C4-2B (cell line): Measurements from ENCODE around the gene PALLD.

Experiments used
- H3K27ac ChIP-seq: fragments of 450-650 bp; 2 replicates; pipeline ENCODE4 v1.5.1; 2017
- ZFX ChIP-seq: fragments of 450-650 bp; IDR thresholded peaks from 2 replicates; pipeline ENCODE4 v1.6.1; 2017
- TF ChIP-seq, protein P1 (sequence below): fragments of 450-650 bp; conservative IDR thresholded peaks from 2 replicates; pipeline ENCODE4 v1.5.1; 2017; ENCODE audit warnings: mild to moderate bottlenecking

PALLD gene

DNA sequence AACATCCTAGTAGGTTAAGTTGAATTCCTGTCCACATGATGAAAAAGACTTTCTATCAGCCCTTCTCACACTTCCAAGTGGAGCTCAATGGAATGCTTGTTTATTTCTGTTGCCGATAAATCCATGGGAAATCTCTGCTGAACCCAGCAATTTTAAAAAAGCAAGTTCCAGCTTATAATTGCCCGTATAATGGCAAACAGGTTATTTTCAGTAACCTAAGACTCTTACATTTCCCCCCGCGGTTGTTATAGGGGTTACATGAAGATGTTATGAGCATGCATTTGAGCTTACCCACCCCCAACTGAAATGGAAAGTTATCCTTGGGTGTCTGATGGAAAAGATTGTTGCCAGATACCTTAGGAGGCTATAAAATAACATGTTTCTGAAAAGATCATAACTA, 136.2 kb downstream of the PALLD start:
- TF ChIP-seq, protein P1, sequence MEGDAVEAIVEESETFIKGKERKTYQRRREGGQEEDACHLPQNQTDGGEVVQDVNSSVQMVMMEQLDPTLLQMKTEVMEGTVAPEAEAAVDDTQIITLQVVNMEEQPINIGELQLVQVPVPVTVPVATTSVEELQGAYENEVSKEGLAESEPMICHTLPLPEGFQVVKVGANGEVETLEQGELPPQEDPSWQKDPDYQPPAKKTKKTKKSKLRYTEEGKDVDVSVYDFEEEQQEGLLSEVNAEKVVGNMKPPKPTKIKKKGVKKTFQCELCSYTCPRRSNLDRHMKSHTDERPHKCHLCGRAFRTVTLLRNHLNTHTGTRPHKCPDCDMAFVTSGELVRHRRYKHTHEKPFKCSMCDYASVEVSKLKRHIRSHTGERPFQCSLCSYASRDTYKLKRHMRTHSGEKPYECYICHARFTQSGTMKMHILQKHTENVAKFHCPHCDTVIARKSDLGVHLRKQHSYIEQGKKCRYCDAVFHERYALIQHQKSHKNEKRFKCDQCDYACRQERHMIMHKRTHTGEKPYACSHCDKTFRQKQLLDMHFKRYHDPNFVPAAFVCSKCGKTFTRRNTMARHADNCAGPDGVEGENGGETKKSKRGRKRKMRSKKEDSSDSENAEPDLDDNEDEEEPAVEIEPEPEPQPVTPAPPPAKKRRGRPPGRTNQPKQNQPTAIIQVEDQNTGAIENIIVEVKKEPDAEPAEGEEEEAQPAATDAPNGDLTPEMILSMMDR = no peak
- TF ChIP-seq ZFX = no peak
- H3K27ac ChIP-seq = no peak overlapping the region

DNA sequence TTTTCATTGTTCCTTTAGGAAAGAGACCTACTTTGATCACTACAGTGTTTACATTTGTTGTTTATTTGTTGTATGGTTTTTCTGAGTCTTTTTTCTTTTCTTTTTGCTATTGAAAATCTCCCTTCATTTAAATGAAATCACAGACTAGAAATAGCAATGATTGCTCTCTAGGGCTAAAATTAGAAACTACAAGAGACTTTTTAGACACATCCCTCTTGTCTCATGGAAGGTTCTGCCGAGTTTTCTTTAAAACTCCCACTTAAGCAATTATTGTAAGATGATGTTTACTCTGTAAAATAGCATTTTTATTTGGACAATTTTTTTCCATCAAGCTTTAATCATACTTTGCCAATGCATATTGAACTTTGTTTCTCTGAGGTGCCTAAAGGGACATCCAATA, 136.6 kb downstream of the PALLD start:
- TF ChIP-seq, protein P1 = no peak
- TF ChIP-seq ZFX = no peak
- no peak overlapping the region for H3K27ac ChIP-seq

DNA sequence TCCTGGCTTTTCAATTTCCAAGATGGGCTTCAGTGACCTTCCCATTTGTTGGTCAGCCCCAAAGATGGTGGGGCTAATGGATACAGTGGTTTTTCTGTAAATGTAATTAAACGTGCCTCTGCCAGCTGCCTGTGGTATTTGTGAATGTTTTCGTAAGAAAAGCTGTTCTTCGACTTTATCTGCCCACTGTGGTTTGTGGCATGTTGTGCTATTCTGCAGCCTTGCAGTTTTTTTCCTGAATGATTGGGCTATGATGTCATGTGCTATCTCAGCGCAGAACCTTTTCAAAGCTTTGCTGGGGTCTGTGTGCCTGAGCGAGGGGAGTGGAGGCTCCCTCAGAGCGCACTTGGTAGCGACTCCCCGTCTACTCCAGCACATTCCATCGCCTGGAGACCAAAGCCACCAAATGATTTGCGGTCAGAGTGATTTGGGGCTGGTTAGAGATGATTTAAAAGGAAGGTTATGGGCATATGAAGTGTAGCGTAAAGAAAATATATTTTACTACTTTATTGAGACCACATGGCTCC, 137.5 kb downstream of the PALLD start:
- H3K27ac ChIP-seq = no peak overlapping the region
- TF ChIP-seq, protein P1 = no peak
- TF ChIP-seq ZFX = no peak

DNA sequence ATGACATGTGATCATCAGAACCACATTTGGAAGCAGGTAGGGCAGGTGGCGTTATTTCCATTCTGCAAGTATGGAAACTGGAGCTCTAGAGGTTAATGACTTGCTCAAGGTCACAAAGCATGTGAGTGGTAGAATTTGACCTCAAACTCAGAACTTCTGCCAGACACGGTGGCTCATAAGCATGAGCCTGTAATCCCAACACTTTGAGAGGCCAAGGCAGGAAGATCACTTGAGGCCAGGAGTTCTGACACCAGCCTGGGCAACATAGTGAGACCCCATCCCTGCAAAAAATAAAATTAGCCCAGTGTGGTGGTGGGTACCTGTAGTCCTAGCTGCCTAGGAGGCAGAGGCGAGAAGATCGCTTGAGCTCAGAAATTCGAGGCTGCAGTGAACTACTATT, 139.2 kb downstream of the PALLD start:
- no peak overlapping the region for H3K27ac ChIP-seq
- no peak for TF ChIP-seq ZFX
- TF ChIP-seq, protein P1 = no peak

DNA sequence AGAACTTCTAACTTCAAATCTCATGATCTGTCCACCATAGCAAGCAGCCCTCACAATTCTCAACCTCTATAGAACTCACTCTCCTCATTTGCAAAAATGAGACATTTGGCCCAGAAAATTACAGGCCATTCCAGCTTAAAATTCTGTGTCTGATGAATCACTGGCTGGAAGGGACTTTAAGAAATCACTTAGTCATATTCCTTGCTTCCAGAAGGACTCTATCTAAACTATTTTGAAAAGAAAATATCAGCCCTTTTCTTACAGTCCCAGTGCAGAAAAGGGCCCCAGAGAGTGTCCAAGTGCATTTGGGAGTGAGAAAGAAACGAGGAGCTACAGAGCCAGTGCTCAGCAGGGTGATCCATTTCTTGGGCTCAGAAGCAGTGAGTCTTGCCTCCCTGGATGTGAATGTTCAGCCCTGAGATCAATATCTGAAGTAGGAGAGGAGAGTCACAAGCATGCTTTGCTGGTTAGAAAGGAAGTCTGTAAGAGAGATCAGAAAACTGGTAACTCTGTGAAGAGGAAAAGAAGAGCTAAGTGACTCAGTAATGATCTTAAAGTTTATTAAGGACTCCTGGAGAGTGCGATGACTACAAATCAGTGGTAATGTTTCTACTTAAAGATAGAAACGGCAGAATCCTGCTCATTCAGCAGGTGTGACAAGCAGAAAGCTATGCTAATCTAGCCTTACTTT, 139.8 kb downstream of the PALLD start:
- no peak for TF ChIP-seq ZFX
- TF ChIP-seq, protein P1 = no peak
- no peak overlapping the region for H3K27ac ChIP-seq

DNA sequence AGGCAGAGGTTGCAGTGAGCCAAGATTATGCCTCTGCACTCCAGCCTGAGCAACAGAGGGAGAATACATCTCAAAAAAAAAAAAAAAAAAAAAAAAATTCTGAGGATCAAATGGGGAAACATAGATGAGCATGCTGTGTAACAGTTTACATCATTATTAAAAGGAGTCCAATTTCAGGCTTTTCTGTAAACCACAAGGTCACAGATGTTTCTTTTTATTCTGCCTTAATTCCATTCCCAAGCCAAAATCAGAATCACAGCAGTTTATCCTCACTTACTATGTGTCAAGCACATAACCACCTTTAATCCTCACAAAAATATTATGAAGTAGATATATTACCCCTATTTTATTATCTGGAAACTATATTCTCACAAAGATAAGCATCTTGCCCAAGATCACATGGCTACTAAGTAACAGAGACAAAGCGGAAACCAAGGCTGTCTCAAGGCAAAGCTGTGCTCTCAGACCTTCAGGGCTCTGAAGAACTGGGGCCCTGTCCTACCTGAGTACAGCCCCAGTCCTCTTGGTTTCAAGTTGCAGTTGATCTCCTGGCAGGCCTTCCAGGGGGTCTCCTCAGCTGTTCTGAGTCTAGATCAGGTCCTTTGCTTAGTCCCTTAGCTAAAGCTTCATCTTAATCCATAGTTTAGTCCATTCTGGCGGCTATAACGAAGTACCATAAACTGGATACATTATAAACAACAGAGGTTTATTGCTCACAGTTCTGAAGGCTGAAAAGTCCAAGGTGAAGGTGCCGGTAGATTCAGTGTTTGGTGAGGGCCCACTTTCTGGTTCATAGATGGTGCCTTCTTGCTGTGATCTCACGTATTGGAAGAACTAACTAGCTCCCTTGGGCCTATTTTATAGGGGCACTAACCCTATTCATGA, 141.3 kb downstream of the PALLD start:
- TF ChIP-seq, protein P1 = no peak
- no peak for TF ChIP-seq ZFX
- H3K27ac ChIP-seq = no peak overlapping the region

DNA sequence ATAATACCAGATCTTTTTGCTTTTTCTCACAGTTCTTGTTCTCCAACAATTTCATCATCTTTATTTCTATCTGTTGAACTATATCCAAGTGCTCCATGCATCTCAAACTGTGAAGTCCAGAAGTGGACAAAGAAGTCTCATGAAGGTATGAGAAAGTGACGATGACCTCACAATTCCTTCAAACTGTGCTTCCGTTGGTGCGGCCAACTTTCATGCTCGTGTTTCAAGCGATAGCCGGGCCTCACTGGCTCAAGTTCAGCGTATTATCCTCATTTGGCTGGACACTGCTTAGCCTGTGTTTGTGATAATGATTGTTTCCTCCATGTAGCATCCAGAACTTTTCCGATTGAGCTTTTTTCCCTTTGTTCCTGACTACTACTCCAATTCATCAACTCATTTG, 143.1 kb downstream of the PALLD start:
- no peak for TF ChIP-seq ZFX
- TF ChIP-seq, protein P1 = no peak
- no peak overlapping the region for H3K27ac ChIP-seq
